Measurements from ENCODE around the gene TP53AIP1.

Gene TP53AIP1

GRCh38 chr11:128889657-128890213 is 52.9 kb downstream of the TP53AIP1 start:
- no peak for DNase-seq (ENCODE audit: low read depth)

GRCh38 chr11:128888034-128888985 is 54.4 kb downstream of the TP53AIP1 start:
- DNase-seq (ENCODE audit: low read depth) = no peak

GRCh38 chr11:128886406-128887124 is 56.1 kb downstream of the TP53AIP1 start:
- DNase-seq (ENCODE audit: low read depth) = no peak

Measured in HS-5 (cell line).